Retina (tissue), 1 donor: Measurements from ENCODE around the gene GLIPR1L2.
"Not testable (repeated sequence)": the region's sequence is repeated elsewhere in the genome, so short reads cannot be mapped to it uniquely, and the experiment has no call there.

ENCODE experiments used
- DNase-seq: peaks from one replicate; pipeline ENCODE4 v3.0.0-alpha.2; 2016

Gene GLIPR1L2

DNA sequence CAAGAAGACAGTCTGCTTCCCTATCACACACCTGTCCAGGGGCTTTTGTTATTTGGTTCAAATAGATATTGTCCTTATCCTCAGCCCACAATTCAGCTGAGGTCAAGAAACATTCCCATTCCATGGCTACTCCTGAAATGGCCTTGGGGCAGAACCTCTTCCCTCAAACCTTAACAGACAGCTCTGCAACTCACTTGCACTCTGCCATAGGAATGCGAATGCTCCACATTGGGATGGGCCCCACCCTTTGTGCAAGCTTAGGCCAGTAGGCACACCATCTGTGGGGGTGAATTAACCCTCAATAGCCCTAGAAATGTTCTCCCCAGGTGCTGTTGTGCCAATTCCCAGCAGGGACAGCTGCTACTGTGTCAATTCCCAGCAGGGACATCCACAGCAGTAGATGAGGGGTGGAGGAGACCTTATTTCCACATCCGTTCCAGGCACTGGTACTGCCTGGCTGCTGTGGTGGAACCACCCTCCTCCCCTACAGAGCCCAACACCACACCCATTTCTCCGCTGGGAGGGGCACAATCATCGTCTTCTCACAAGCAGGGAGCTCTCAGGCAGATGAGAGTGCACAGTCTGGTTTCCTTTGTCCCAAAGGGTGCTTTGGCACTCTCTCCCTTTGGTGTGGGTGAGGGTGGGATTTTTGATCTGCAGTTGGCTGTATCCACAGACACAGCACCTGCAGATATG lies 47.3 kb downstream of the GLIPR1L2 start:
- no peak for DNase-seq

DNA sequence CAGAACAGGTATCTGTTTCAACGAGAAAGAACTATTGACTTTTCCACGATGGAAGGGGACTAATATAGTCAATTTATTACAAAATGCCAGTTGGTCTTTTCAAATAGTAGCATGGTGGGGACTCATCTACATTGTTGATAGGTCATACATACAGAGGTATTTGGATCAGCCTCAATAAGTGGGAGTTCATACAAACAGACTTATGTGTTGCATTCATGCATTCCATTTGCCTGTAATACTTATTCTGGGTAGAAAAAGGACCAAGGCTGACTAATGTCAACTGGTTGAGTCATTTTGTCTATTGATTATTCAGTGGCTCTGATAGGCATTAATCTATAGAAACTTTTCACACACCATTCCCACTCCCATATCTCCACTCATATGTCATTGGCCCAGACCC lies 48.2 kb downstream of the GLIPR1L2 start:
- no peak for DNase-seq

DNA sequence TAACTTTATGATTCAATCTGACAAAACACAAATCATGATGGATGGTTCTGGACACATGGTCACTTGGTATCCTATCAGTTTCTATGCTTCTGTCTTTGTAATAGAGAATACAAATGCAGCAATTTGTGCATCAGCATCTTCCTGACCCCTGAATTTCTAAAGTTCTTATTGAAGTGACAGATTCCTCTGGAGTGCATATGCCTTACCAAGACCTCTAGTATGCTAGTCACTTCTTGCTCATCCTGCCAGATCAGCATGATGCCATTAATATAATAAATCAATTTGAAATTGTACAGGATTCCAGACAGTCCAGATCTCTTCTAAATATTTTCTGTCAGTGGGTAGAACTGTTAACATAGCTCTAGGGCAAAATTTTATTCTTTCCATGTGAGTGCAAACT lies 49.0 kb downstream of the GLIPR1L2 start:
- no peak for DNase-seq

DNA sequence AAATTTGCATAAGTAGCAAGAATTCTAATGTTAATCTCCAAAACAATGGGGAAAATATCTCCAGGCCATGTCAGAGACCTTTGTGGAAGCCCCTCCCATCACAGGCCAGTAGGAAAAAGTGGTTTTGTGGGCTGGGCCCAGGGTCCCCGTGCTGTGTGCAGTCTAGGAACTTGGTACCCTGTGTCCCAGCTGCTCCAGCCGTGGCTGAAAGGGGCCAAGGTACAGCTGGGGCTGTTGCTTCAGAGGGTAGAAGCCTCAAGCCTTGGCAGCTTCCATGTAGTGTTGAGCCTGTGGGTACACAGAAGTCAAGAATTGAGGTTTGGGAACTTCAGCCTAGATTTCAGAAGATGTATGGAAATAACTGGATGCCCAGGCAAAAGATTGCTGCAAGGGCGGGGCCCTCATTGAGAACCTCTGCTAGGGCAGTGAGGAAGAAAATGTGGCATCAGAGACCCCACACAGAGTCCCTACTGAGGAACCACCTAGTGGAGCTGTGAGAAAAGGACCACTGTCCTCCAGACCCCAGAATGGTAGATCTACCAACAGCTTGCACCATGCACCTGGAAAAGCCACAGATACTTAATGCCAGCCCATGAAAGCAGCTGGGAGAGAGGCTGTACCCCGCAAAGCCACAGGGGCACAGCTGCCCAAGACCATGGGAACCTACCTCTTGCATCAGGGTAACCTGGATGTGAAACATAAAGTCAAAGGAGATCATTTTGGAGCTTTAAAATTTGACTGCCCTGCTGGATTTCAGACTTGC lies 51.0 kb downstream of the GLIPR1L2 start:
- not testable (repeated sequence) for DNase-seq

DNA sequence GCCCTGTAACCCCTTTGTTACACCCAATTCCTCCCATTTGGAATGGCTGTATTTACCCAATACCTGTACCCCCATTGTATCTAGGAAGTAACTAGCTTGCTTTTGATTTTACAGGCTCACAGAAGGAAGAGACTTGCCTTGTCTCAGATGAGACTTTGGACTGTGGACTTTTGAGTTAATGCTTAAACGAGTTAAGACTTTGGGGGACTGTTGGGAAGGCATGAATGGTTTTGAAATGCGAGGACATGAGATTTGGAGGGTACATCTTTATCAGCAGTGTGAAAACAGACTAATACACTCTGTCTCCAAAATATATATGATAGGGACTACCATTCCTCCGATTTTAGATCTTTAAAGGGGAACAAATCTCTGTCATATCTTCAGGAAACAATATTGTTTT lies 51.6 kb downstream of the GLIPR1L2 start:
- DNase-seq = not testable (repeated sequence)

DNA sequence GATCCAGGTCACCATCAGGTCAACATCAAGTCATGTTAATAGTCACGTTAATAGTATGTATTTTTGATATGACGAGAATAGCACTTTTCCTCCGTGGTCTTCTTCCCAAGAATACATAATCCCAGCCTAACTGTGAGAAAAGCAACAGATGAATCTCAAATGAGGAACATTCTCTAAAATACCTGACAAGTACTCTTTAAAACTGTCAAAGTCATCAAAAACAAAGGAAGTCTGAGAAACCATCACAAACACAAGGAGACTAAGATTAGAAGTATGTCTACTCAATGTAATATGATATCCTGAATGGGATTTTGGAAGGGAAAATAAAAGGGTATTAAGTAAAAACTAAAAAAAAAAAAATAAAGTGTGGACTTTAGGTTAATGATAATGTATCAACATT lies 52.8 kb downstream of the GLIPR1L2 start:
- DNase-seq = no peak

DNA sequence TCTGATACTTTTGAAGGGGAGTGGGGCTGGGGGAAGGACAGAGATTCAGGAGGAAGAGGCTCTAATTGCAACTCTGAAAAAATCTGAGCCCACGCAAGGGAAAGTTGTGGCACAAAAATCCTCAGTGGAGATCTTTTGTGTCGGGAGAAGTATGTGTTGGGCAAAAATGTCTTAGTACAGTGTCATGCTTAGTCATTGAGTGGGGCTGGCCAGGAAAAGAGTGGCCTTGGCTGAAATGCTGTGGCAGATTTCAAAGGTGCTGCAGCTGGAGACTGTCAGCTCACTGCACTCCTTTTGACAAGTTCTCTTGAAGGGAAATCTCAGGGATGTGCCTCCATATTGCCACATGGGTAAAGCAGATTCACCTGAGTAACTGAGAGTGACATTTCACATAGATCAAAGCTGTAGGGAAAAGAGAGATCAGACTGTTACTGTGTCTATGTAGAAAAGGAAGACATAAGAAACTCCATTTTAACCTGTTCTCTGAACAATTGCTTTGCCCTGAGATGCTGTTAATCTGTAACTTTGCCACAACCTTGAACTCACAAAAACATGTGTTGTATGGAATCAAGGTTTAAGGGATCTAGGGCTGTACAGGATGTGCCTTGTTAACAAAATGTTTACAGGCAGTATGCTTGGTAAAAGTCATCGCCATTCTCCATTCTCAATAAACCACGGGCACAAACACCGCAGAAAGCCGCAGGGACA lies 53.7 kb downstream of the GLIPR1L2 start:
- no peak for DNase-seq

DNA sequence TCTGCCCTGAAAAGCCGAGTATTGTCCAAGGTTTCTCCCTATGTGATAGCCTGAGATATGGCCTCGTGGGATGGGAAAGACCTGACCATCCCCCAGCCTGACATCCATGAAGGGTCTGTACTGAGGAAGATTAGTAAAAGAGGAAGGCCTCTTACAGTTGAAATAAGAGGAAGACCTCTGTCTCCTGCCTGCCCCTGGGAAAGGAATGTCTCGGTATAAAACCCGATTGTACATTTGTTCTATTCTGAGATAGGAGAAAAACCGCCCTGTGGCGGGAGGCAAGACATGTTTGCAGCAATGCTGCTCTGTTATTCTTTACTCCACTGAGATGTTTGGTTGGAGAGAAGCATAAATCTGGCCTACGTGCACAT lies 54.2 kb downstream of the GLIPR1L2 start:
- DNase-seq = not testable (repeated sequence)

DNA sequence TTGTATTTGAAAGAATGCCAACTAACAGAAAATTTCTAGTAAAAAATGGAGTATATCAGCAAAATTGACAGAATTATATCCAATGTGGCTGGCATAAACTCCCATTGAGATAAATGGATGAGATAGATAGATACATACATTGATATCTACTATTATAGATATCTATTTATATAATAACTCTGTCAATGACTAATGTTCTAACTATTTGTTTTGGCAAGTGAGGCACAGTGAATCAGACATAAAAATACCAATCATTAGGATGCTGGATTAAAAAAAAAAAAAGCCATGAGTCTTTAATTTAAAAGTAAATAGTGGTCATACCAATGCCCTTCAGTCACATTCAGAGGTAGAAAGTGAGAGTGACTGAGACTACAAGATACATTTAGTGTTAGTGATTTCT lies 56.0 kb downstream of the GLIPR1L2 start:
- no peak for DNase-seq

DNA sequence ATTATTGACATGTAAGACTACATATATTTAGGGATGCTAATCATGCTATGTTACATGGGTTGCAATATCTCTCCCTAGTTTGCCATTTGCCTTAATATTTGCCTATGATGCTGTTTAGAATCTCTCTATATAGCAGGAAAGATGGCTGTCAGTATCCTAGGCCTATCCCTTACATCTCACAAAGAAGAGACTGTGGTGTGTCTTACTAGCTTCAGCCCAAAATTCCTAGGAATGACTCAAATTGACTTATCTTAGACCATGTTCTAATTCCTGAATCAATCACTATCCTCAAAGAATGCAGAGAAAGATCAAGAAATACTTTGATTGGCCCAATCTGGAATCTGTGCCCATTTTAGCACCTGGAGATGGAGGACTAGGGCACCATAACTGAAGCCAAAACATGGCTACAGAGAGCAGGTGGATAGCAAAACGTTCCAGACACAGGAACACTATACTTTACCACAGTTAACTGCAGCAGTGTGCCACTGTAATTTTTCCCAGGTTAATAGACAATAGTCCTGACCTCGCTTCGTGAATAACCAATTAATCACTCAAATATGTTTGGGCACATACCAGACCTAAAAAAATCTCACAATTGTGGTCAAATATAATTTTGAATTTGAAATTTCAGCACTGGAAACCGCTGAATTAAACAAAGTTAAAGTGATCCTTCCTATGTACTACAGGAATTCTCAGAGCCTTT lies 57.0 kb downstream of the GLIPR1L2 start:
- no peak for DNase-seq

DNA sequence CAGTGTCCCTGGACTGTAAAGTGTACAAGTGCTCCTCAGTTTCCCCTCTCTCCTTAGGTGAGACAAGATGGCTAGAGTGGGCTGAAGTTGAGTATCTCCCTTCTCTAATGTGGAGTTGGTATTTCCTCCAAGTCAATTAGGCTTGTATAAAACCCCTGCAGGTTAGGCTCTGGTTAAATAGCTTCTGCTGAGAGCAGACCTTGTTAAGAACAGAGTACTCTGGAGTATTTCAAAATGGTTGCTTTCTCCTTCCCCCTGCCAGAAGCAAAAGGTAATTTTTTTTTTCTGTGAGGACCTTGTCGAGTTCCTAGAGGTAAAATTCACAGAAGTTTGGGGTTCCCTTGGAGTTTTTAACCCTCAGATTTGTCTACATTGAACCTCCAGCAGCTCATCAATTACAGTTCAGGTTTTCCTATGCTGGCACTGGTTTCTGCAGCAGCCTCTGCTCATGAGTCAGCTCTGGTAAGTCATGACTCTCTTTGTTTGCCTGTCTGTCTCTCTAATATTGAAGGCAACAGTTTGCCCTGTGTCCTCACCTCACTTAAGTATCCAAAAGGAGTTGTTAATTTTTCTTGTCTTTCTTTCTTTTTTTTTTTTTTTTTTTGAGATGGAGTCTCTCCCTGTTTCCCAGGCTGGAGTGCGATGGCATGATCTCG lies 61.9 kb downstream of the GLIPR1L2 start:
- no peak for DNase-seq

DNA sequence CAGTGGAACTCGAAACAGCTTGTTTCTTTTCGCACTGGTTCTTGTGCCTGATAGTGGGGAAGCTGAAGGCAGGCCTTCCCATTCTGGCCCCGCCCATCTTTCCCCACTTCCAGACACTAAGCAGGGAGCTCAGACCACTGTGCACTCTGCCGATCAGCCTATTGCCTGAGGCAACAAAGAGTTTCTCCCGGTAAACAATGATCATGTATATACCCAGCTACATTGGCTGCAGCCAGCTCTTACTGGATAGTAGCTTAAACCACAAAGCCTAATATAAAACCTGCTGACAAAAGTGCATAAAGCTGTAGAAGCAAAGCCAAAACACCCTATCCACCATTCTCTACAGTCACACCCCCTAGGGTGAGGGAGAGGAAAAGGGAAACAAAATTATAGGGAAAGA lies 65.0 kb downstream of the GLIPR1L2 start:
- no peak for DNase-seq

DNA sequence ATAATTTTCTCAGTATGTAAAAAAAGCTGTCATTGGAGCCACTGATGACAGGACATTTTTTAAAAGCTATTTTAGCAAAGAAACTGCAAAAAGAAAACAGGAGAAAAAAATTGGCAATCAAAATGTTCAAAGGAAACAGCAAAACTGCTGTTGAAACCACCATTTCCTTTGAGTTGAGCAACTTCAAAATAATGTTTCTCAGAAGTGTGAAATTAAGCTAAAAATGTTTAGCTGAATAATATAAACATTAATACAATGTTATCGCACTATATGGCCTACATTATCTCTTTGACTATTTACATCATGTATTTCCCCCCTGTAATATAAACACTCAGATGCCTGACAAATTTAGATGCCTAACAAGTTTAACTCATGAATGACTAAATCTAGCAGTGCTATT lies 66.3 kb downstream of the GLIPR1L2 start:
- no peak for DNase-seq

DNA sequence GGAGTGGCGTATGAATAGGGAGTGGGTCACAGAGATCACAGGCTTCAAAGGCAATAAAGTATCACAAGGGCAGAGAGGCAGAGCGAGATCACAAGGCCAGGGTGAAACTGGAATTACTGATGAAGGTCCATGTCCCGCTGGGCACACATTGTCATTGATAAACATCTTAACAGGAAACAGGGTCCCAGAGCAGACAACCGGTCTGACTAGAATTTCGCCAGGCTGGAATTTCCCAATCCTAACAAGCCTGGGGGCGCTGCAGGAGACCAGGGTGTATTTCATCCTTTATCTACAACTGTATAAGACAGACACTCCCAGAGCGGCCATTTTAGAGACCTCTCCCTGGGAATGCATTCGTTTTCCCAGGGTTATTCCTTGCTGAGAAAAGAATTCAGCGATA lies 67.0 kb downstream of the GLIPR1L2 start:
- not testable (repeated sequence) for DNase-seq

DNA sequence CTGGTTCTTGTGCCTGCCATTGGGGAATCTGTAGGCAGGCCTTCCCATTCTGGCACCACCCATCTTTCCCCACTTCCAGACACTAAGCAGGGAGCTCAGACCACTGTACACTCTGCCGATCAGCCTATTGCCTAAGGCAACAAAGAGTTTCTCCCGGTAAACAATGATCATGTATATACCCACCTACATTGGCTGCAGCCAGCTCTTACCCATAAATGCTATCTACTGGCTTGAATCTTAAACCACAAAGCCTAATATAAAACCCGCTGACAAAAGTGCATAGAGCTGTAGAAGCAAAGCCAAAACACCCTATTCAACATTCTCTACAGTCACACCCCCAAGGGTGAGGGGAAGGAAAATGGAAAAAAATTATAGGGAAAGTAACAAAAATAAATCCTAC lies 68.9 kb downstream of the GLIPR1L2 start:
- DNase-seq = no peak

DNA sequence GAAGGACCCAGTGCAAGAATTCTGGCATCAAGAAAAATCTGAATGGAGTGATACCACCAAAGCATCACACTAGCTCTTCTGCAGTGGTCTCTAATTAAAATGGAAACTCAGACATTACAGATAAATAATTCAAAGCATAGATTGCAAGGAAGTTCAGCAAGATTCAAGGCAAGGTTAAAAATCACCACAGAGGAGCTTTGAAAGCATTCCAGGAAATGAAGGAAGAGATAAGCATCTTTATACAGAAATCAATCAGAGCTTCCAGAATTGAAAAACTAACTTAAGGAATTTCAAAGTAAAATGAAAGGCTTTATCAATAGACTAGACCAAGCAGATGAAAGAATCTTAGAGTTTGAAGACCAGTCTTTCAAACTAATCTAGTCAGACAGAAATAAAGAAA lies 69.3 kb downstream of the GLIPR1L2 start:
- DNase-seq = no peak

DNA sequence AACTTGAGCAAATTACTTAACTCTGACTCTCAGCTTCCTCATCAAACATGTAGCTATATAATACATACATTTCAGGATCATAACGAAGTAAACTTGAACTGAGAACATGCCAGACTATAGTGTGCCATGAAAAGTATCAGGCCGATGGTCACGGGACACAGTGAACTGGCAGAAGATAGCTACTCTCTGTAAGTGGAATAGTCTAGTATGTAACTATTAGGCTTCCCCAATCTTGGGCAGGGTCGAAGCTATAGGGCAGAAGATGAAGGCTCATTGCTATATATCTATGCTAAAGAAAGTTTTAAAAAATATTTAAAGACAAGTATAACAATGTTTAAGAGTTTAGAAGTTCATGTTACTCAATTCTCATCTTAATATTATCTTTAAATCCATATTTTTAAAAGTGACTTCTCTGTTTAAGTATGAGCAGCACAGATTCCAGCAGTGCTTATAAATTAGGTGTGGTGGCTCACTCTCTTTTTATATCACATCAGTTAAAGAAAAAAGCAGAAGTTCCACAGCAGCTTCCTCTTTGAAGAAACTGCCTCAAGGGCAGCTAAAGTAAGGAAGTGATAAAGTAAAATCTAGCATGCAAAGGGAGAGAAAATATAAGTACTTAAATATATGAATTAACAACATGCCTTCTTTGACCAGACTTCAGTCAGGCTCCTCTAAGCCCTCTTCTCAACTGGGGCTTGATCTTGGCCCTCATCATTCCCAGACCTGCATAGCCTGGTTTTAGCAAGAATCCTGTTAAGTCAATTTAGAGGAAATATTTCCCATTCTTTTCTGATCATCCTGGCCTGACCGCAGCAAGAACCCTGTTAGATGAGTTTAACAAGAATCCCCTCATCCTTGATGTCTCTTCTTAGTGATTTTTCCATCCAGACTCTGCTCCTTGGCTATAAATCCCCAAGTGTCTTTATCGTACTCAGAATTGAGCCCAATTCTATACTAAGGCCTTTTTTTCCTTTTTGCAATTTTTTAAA lies 81.3 kb downstream of the GLIPR1L2 start:
- DNase-seq = no peak

DNA sequence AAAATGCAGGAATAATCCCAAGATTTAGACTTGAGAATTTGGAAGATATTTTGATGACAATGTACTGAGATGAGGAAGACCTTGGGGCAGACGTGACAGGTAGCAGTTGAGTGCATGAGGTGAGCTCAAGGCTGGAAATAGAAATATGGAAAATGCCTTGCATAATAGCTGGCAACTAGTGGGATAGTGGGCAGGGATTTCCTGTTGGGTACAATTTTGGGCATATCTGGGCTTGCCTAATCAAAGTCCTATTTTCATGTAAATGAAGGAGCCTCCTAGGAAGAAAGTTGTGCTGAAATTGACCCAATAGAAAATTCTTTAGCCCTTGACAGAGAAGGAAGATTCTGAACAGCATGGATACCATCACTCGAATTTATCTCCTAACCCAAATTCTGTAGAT lies 83.2 kb downstream of the GLIPR1L2 start:
- DNase-seq = no peak

DNA sequence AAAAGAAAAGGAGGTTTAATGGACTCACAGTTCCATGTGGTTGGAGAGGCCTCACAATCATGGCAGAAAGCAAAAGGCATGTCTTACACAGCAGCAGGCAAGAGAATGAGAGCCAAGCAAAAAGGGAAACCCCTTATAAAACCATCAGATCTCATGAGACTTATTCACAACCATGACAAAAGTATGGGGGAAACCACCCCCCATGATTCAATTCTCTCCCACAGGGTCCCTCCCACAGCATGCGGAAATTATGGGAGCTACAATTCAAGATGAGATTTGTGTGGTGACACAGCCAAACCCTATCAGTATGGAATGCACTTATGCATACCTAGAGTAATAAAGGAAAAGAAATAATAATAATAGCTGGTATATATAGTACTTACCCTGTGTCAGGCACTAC lies 85.2 kb downstream of the GLIPR1L2 start:
- no peak for DNase-seq

DNA sequence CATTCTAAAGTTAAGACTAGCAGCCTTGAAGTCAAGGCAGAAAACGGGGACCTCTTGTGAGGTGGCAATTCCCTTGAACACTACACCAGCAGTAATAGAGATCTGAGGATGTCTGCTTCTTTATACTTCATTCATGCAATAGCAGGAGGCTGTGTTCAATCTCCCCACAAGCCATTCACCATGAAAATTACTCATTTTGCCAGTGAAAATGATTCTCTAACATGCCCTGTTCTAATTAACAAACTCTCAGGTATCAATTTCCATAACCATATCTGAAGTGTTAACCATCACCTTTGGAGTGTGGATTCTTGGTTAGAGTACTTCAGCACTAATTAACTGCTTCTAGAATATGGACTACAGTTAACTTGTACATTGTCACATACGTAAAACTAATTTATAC lies 86.2 kb downstream of the GLIPR1L2 start:
- no peak for DNase-seq

DNA sequence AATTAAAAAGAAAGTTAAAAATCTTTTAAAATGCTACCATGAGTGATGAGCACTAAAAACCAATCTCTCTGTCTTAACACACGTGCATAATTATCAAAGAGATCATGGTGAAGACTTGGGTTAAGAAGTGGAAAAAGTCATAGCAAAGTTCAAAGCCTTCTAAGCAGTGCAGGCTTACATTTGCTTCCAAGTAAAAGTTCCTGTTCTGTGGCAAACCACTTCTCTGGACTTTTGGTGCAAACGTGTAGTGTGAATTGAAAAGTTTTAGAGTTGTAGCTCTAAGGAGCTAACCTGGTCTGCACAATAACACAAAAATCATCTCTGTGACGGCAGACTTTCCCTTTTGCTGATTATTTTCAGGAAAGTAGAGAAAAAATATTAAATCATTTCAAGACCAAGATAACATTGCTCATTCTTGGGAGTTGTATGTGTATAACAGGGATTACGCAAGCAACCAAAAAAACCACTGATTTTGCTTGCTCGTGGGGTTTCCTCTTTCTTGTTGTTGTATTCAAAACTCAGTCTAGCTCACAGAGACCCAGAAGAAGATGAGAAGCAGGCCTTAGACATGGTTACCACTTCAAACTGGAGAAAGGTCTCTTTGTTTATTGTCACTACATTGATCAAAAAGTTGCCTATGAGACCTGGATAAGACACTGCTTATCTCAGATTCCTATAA lies 87.4 kb downstream of the GLIPR1L2 start:
- no peak for DNase-seq
